Astrocyte of the hippocampus (primary cell): ENCODE data around the gene OR8U1.
"Not testable (repeated sequence)": the region's sequence is repeated elsewhere in the genome, so short reads cannot be mapped to it uniquely, and the experiment has no call there.

Source experiments
- DNase-seq: peaks from one replicate; pipeline ENCODE4 v3.0.0; 2011; ENCODE audit warnings: low read depth, low spot score

OR8U1 gene

DNA sequence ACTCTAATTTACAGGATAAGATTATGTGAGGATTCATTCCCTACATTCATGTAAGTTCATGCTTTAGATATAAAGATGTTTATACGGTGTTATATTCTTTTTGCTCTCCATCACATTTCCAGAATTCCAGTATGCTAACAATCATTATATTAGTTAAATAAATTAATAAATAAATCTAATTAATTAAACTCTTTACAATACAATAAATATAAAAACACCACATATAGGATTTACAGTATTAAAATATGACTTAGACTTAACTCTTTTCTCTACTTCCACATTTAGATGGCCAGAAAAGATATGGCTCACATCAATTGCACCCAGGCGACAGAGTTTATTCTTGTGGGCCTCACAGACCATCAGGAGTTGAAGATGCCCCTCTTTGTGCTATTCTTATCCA is at the start of gene OR8U1:
TSS of gene OR8U1 (plus strand) at position 301 of the 400 bp plus-strand sequence. CDS start at position 301, 0 bp downstream.
- DNase-seq = no peak

DNA sequence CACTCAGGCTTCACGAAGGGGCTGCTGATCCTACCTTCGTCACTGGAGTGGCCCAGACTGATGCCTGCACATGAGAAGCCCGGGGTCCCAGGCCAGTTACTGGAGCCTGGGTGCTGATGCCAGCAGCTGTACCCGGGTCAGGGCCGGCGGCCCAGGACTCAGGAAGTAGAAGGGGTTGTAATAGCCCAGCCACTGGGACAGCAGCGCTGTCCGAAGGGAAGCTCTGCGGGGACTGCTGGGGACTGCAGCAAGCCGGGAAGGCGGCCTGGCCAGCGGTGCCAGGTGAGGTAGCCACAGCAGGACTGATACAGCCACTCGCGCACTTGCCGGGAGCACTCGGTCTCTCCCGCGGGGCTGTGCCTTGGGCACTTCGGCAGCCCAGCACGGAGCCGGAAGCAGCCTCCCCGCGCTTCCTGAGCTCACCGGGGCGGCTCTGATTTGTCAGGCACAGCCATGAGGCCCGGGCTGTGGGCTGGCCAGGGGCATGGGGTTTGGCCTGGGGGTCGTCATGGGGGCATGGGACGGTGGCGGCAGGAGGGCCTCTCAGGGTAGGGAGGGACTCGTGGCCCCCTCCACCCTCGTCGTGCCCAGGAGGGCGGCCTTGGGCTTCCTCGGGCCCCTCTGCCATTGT is 43.4 kb upstream of the OR8U1 start:
- no peak for DNase-seq

DNA sequence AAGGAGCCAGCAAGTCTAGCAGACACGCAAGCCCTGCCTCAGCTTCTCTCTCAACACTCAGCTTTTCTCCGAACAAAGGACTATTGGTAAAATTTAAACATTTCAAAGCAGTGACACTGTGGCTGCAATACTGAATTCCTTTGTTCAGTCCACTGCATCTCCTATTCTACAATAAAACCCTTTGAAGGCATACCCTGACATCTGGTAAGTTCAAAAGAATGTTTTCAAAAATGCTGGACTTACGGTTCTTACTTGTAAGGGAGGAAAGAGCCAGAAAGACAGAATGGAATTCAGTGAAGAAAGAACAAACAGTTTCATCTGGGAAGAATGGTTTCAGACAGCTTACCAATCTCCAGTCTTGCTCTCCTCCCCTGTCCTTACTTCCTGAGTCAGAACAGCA is 42.3 kb upstream of the OR8U1 start:
- DNase-seq = no peak

DNA sequence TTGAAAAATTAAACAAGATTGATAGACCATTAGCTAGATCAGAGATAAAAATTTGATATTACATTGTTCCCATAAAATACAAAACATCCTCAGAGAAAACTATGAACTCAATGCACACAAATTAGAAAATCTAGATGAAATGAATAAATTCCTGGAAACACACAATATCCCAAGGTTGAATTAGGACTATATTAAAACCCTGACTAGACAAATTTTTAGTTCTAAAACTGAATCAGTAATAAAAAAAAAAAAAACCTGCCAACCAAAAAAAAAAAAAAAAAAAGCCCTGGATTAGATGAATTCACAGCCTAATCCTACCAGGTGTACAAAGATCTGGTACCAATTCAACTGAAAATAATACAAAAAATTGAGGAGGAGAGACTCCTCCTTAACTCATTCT is 35.1 kb upstream of the OR8U1 start:
- no peak for DNase-seq

DNA sequence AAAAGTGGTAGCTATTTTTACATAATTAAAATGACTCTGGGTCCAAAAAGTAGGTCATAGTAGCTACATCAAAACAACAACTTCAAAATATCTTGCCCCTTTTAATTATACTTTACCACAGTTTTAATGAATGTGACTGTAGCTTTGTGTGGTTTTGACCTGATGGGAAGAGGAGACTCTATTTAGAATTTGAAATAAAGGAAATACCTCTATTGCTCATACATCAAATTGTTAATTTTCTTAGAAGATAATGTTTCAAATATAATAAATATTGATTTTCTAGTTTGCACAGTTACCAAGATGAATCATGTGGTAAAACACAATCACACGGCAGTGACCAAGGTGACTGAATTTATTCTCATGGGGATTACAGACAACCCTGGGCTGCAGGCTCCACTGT is 29.7 kb upstream of the OR8U1 start, which contains the start of gene OR8K1:
TSS of gene OR8K1 (plus strand) at position 301 of the 400 bp plus-strand sequence. CDS start at position 301, 0 bp downstream.
- DNase-seq = no peak

DNA sequence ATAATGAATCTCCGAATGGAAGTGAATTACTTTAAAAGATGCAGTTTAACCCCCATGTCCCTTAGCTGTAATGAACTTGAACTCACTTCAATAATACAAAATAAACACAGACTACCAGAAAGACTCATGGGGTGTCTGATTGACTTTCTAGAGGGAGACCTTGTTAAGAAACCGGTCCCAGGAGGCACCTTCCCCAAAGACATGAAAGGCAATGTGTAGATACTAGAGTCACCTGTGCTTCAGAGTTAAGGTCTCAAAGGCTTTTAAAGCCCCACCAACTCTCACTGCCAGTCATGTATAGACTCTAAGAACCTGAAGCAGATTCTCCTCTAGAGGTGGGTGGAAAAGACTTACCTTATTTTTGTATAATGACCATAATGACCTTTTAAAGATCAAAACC is 21.4 kb upstream of the OR8U1 start, which contains the start of gene OR8J1:
TSS of gene OR8J1 (plus strand) at position 301 of the 400 bp plus-strand sequence. CDS start 5,956 bp downstream, outside the sequence.
- DNase-seq = no peak

DNA sequence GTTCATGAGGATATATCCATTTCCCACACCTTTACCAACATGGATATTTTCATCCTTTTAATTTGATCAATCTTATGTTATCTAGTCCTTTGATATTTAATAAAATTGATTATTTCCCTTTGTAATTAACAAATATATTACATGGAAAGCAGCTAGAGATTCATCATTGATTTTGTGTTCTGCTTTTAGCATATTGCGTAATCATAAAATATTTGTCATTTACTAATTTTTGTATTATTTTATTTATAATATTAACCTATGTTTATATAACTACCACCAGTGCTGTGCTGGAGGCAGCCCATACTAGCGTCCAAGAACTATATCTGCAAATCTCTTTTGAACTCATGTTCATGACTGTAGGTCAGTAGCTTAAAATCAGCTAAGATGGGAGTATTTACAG is 4.7 kb downstream of the OR8U1 start:
- no peak for DNase-seq

DNA sequence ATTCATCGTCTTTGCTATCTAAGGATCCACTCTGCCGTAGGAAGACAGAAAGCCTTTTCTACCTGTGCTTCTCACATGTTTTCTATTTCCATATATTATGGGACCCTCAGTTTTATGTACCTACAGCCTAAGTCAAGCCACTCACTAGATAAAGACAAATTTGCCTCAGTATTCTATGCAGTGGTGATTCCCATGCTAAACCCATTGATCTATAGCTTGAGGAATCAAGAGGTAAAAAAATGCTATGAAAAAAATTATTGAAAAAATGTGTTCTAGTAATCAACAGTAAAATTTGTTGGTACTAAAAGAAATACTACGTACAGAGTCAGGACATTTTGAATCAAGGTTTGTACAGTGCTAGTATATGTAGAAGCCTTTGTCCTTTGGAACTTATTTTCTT is 19.0 kb downstream of the OR8U1 start:
- no peak for DNase-seq

DNA sequence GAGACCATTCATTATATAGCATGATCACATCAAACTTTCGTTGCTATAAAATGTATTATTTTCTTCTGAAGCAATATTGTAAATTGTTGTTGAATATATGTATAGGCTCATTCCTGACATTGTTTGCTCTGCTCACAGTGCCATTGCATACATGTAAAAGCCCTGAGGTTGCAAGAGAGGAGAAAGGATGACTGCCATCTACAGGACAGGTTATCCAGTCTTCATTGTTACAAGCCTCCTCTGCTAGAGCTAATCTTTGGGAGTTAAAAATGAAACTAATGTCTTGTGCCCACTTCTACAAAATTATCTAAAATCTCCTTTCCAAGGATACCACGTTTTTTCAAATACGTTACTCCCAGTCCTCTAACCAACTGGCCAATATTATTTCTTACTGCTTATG is 20.6 kb downstream of the OR8U1 start:
- DNase-seq = no peak

DNA sequence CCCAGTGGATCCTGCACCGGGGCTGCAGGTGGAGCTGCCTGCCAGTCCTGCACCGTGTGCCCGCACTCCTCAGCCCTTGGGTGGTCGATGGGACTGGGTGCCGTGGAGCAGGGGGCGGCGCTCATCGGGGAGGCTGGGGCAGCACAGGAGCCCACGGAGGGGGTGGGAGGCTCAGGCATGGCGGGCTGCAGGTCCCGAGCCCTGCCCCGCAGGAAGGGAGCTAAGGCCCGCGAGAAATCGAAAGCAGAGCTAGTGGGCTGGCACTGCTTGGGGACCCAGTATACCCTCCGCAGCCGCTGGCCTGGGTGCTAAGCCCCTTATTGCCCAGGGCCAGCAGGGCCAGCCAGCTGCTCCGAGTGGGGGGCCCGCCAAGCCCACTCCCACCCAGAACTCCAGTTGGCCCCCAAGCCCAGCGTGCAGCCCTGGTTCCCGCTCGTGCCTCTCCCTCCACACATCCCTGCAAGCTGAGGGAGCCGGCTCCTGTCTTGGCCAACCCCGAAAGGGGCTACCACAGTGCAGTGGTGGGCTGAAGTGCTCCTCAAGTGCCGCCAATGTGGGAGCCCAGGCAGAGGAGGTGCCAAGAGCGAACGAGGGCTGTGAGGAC is 26.5 kb downstream of the OR8U1 start:
- DNase-seq = not testable (repeated sequence)

DNA sequence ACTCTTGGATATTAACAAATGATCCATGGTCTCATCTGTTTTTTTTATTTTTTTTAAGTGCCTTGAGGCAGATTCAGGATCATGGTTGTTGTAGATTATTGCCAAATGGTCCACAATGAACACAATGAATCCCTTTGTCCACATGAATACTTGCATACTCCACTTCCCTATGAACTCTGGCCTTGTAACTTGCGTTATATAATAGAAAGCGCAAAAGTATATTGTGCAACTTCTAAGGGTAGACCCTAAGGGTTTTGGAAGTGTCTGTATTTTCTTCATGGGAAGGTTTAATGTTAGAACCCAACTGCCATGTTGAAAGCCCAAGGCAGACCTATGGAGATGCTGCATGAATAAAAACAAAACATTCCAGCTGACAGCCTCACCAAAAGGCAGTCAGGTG is 29.0 kb downstream of the OR8U1 start:
- no peak for DNase-seq

DNA sequence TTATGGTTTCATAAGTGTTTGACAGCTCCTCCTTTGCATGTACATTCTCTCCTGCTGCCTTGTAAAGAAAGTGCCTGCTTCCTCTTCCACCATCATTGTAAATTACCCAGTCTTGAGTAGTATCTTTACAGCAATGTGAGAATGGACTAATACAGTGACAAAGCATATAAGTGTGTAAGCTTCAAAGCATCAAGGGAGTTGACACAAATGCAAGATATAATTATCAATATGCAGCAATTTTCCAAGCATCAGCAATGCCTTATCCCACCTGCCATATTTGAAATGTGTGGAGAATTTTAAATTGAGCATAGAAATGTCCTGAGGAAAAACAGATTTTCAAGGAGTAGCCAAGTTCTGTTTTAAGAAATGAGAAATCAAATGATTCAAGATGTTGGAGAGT is 35.4 kb downstream of the OR8U1 start:
- DNase-seq = no peak

DNA sequence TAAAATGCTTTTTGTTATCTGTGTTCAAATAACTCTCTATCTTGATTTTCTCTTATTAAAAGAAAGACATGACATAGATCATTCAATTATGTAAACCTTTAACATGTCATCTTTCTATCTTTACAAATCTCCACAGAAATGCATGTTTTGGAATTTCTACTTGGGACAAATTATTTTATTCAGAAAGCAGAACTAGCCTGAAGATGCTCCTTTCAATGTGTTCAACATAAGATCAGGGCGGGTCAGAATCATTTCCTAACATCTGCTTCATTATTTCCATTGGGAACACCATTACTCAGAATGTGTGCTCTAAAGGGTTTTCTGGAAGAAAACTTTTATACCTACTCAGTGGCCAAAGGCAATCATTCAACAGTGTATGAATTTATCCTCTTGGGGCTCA is 37.0 kb downstream of the OR8U1 start, which contains the start of gene OR5AL1:
TSS of gene OR5AL1 (plus strand) at position 301 of the 400 bp plus-strand sequence.
- no peak for DNase-seq
